MM.1S (cell line): Measurements from ENCODE around the gene ELOB.

Experiments used
- CTCF ChIP-seq: fragments of 300-600 bp; sonication (generic); IDR thresholded peaks from 2 replicates; pipeline ENCODE4 v1.5.1; 2016; ENCODE audit warnings: antibody characterized with exemption, low read length, mixed read lengths
- EZH2 ChIP-seq: fragments of 300-600 bp; sonication (generic); optimal IDR thresholded peaks from 2 replicates; pipeline ENCODE3; 2017; ENCODE audit warnings: low read depth, mild to moderate bottlenecking, antibody characterized with exemption, low read length, mixed read lengths
- EZH2phosphoT487 ChIP-seq: fragments of 300-600 bp; sonication (generic); IDR thresholded peaks from 2 replicates; pipeline ENCODE4 v1.6.1; 2018; ENCODE audit warnings: antibody characterized with exemption, low read length

GRCh38 chr16:2784358-2785100 is 7.4 kb upstream of the ELOB start:
- TF ChIP-seq CTCF (no peak), EZH2 (no peak), EZH2phosphoT487 (no peak)
